DND-41 (cell line): ENCODE data around the gene IQCE.

Source experiments
- ATAC-seq: fragments of 200-7000 bp; cut with Tn5 transposase; 3 replicates; pipeline ENCODE4 v1.9.1; 2021; ENCODE audit warnings: low read depth; ENCODE audit not compliant: insufficient read depth
- DNase-seq: peaks from one replicate; pipeline ENCODE4 v3.0.0-alpha.2; 2020
- H2AFZ ChIP-seq: 2 replicates; pipeline ENCODE4 v1.6.0; 2012; ENCODE audit warnings: low read depth, low read length
- H3K27ac ChIP-seq: 2 replicates; pipeline ENCODE4 v1.5.1; 2012; ENCODE audit warnings: low read length, inconsistent platforms
- H3K27me3 ChIP-seq: fragments of 200-600 bp; sonication (generic); 2 replicates; pipeline ENCODE4 v1.6.0; 2012; ENCODE audit warnings: low read length, mild to moderate bottlenecking, inconsistent platforms; ENCODE audit not compliant: insufficient read depth, poor library complexity
- H3K36me3 ChIP-seq: 2 replicates; pipeline ENCODE4 v1.5.1; 2012; ENCODE audit warnings: low read length, inconsistent platforms; ENCODE audit not compliant: insufficient read depth
- H3K4me1 ChIP-seq: 2 replicates; pipeline ENCODE4 v1.5.1; 2012; ENCODE audit warnings: mild to moderate bottlenecking, low read length; ENCODE audit not compliant: insufficient read depth
- H3K4me2 ChIP-seq: 2 replicates; pipeline ENCODE4 v1.6.0; 2012; ENCODE audit warnings: mild to moderate bottlenecking, moderate library complexity, low read length, inconsistent platforms; ENCODE audit not compliant: insufficient read depth
- H3K4me3 ChIP-seq, 2 experiments: fragments of 200-600 bp in 1 of 2; shearing (Covaris generic) in 1 of 2; 2 replicates each; pipeline ENCODE4 v1.5.1; 2012 to 2016; ENCODE audit warnings: inconsistent platforms in 2 of 2, low read length in 2 of 2, mild to moderate bottlenecking in 2 of 2, low read depth in 1 of 2, moderate library complexity in 1 of 2
- H3K79me2 ChIP-seq: 2 replicates; pipeline ENCODE4 v1.6.0; 2012; ENCODE audit warnings: low read length, inconsistent platforms; ENCODE audit not compliant: insufficient read depth
- H3K9ac ChIP-seq: 2 replicates; pipeline ENCODE4 v1.6.0; 2012; ENCODE audit warnings: low read depth, mild to moderate bottlenecking, inconsistent platforms, low read length, moderate library complexity
- H3K9me3 ChIP-seq: 2 replicates; pipeline ENCODE4 v1.5.1; 2012; ENCODE audit warnings: low read length, moderate library complexity, mild to moderate bottlenecking, inconsistent platforms; ENCODE audit not compliant: insufficient read depth, severe bottlenecking
- H4K20me1 ChIP-seq: 2 replicates; pipeline ENCODE4 v1.6.0; 2012; ENCODE audit warnings: low read length; ENCODE audit not compliant: insufficient read depth
- EZH2 ChIP-seq: IDR thresholded peaks from 3 replicates; pipeline ENCODE4 v1.6.1; 2012; ENCODE audit warnings: borderline replicate concordance, low read depth, mild to moderate bottlenecking, moderate library complexity, low read length, inconsistent platforms; ENCODE audit not compliant: severe bottlenecking
- TF ChIP-seq, protein P1 (sequence below): IDR thresholded peaks from 2 replicates; pipeline ENCODE4 v1.5.1; 2012; ENCODE audit warnings: borderline replicate concordance, low read length, moderate library complexity, mild to moderate bottlenecking; ENCODE audit not compliant: poor library complexity, severe bottlenecking; ENCODE audit errors: extremely low read depth

Gene IQCE

DNA sequence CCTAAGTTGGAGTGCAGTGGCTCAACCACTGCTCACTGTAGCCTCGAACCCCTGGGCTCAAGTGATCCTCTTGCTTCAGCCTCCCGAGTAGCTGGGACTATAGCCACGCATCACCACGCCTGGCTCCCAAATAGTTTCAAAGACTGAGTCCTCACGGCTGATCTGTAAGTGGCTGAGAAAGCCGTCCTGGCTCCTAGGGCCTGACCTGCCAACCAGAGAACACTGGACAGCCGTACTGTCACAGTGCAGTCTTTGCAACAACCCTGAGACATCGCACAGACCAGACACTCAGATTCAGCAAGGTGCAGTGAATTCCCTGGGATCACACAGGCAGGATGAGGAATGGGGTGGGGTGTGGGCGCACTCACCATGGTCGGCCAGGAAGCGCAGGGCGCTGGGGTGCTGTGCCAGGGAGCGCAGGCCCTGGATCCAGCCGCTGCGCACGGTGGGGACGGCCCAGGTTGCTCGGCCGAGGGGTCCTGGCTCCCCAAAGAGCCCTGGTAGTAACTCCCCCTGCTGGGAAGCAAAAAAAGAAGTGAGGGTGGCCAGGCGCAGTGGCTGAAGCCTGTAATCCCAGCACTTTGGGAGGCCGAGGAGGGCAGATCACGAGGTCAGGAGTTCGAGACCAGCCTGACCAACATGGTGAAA, 14.1 kb upstream of the IQCE start:
- no peak for ATAC-seq
- H3K36me3 ChIP-seq = peaks cover 86% of the 10 kb centered on the region
- no peak for DNase-seq

DNA sequence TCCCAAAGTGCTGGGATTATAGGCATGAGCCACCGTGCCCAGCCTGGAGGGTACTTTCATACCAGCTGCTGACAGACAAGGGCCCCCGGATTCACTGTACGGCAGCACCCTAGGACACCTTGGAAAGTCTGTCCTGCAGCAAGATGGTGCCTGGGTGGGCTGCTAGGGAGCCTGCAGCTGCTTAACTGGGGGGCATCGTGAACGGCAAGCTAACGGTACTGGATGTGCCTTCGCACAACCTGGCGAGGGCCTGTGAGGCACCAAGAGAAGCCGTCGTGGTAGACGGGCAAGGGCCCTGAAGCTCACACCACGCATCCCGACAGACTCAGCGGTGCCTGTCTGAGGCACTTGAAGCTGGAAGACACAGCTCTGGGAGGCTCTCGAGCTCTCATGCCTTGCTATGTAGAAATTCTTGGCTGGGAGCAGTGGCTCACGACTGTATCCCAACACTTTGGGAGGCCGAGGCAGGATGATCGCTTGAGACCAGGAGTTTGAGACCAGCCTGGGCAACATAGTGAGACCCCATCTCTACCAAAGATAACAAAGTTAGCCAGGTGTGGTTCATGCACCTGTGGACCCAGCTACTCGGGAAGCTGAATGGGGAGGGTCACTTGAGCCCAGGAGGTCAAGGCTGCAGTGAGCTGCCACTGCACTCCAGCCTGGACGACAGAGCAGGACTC, 12.9 kb upstream of the IQCE start:
- H3K36me3 ChIP-seq = peaks cover 81% of the 10 kb centered on the region
- no peaks in the 10 kb centered on the region for H3K9me3 ChIP-seq
- H3K27me3 ChIP-seq = no peaks in the 10 kb centered on the region
- no peak overlapping the region for H2AFZ ChIP-seq
- ATAC-seq (no peak), DNase-seq (no peak)
- no peak overlapping the region for H3K9ac ChIP-seq
- no peaks in the 10 kb centered on the region for H3K4me1 ChIP-seq
- H4K20me1 ChIP-seq = peaks cover 12% of the 10 kb centered on the region; the same call in 1 of the 2 replicates
- H3K79me2 ChIP-seq = peaks cover 3% of the 10 kb centered on the region; the same call in 1 of the 2 replicates
- TF ChIP-seq, protein P1, sequence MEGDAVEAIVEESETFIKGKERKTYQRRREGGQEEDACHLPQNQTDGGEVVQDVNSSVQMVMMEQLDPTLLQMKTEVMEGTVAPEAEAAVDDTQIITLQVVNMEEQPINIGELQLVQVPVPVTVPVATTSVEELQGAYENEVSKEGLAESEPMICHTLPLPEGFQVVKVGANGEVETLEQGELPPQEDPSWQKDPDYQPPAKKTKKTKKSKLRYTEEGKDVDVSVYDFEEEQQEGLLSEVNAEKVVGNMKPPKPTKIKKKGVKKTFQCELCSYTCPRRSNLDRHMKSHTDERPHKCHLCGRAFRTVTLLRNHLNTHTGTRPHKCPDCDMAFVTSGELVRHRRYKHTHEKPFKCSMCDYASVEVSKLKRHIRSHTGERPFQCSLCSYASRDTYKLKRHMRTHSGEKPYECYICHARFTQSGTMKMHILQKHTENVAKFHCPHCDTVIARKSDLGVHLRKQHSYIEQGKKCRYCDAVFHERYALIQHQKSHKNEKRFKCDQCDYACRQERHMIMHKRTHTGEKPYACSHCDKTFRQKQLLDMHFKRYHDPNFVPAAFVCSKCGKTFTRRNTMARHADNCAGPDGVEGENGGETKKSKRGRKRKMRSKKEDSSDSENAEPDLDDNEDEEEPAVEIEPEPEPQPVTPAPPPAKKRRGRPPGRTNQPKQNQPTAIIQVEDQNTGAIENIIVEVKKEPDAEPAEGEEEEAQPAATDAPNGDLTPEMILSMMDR = no peak
- TF ChIP-seq EZH2 = no peak
- H3K4me2 ChIP-seq = no peak overlapping the region
- no peak overlapping the region for H3K27ac ChIP-seq
- H3K4me3 ChIP-seq = no peak overlapping the region

More for the DNA sequence above, 14.1 kb upstream of the IQCE start:
- H3K27me3 ChIP-seq = no peaks in the 10 kb centered on the region
- no peak overlapping the region for H3K4me3 ChIP-seq
- H2AFZ ChIP-seq = no peak overlapping the region
- no peaks in the 10 kb centered on the region for H3K4me1 ChIP-seq
- H3K79me2 ChIP-seq = peaks cover 3% of the 10 kb centered on the region; the same call in 1 of the 2 replicates
- no peak overlapping the region for H3K27ac ChIP-seq
- no peak overlapping the region for H3K9ac ChIP-seq
- TF ChIP-seq, protein P1 = no peak
- no peak for TF ChIP-seq EZH2
- peaks cover 13% of the 10 kb centered on the region; the same call in 1 of the 2 replicates for H4K20me1 ChIP-seq
- no peak overlapping the region for H3K4me2 ChIP-seq
- no peaks in the 10 kb centered on the region for H3K9me3 ChIP-seq

DNA sequence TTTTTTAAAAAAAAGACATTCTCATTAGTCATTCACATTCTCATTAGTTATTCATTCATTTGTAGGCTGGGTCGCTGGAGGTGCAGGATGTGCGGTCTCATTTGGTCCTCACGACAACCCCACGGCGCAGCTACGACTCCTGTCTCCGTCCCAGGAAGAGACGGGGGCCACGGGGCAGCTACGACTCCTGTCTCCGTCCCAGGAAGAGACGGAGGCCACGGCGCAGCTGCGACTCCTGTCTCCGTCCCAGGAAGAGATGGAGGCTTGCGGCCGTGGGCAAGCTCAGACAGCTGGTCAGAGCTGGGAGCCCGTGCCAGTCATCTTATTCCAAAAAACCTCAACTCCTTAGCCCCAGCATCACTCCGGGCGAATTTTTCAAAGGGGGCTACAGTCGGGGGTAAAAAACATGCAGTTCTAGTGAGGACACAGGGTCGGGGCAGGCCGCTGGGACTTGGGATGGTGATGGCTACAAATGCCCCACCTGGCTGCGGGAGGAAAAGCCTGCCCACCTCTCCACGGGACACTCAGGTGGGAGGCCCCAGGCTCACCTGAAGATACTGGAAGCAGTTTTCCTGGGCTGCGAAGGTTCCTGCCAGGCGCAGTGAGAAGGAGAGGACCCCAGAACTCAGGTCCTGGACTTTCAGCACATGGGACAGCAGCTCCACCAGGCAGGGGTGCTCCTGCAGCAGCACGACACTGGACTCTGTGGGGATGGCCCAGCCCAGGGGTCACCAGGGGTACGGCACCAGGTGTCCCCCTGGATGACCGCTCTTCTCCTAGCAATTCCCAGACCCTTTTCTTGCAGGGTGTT, 11.8 kb upstream of the IQCE start:
- Histone ChIP-seq H2AFZ (no peak overlapping the region), H3K4me2 (no peak overlapping the region), H3K9ac (no peak overlapping the region), H3K4me3 (no peak overlapping the region), H3K27ac (no peak overlapping the region), H4K20me1 (peaks cover 12% of the 10 kb centered on the region; the same call in 1 of the 2 replicates), H3K9me3 (no peaks in the 10 kb centered on the region), H3K79me2 (peaks cover 7% of the 10 kb centered on the region; the same call in 1 of the 2 replicates), H3K27me3 (no peaks in the 10 kb centered on the region), H3K4me1 (no peaks in the 10 kb centered on the region), H3K36me3 (peaks cover 71% of the 10 kb centered on the region)
- no peak for DNase-seq
- TF ChIP-seq, protein P1 = no peak
- TF ChIP-seq EZH2 = no peak
- ATAC-seq = no peak
